ENCODE results near the gene BAHCC1. TPM values are rescaled to one million over a fixed set of nuclear protein-coding genes. Genes with fewer than 3 reads are reported as not detected.

The BAHCC1 gene
- total and polyA plus RNA-seq, 10 of the 15 experiments (the other 5 are each of a cell fraction or from before 2014, with no cell fraction given): 0.03 to 0.14 (median 0.11) TPM; not detected in 6

DNA sequence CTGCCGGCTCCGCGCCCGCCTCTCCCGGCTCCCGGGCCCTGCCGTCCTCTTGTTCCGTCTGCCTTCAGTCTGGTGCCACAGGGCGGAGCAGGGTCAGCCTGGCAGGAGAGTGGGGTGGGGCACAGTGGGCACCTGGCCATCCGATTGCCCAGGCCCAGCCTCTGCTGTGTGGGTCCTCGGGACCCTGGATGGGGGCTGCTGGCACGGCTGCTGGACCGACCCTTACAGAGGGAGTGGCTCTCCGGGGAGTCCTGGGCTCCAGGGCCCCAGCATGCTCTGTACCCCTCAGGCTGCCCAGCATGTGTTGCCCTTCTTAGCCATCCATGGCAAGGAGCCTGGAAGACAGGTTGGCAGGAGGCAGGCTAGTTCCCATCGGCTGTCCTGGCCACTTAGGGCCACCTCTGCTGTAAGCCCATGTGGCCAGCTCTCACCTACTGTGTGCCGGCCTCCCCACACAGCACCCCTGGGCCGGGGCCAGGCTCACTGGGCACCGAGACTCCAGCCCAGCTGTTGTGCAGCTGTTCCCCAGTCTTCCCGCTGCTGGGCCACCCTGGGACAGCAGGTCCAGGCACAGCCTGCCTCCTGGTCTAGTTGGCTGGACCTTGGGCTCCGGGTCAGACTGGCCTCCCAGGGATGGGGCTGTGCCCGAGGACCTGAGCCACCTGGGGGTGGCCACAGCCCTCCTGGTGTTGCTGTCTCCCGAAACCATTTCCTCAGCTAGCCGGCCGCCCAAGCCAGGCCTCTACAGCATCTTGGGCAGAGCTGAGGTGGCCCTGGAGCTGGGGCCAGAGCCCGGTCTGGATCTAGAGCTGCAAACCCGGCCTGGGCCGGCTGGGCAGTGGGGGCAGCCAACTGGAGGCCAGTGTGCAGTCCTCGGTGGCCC, 24.9 kb downstream of the BAHCC1 start:
- H3K27me3 ChIP-seq (replicated peaks in 1 of 2; ENCODE audit: control insufficient read depth in 2 of 2, insufficient read depth in 2 of 2, low read length in 1 of 2): no peaks in the 10 kb centered on the region; a peak in 1 of 4 replicates

More for the DNA sequence above, 24.9 kb downstream of the BAHCC1 start:
- TF ChIP-seq EP300 (IDR thresholded peaks at IDR 0.05; ENCODE audit: borderline replicate concordance in 1 of 2, control insufficient read depth in 1 of 2, low read depth in 2 of 2, low read length in 2 of 2) (no peak), TCF7 (IDR thresholded peaks at IDR 0.05; ENCODE audit: borderline replicate concordance) (no peak), TAF1 (IDR thresholded peaks at IDR 0.05; ENCODE audit: borderline replicate concordance, low read depth, low read length) (no peak), KDM1A (IDR thresholded peaks at IDR 0.05; ENCODE audit: borderline replicate concordance) (no peak), TCF12 (IDR thresholded peaks at IDR 0.05; ENCODE audit: low read depth, low read length) (no peak)
- TF ChIP-seq, protein P1, sequence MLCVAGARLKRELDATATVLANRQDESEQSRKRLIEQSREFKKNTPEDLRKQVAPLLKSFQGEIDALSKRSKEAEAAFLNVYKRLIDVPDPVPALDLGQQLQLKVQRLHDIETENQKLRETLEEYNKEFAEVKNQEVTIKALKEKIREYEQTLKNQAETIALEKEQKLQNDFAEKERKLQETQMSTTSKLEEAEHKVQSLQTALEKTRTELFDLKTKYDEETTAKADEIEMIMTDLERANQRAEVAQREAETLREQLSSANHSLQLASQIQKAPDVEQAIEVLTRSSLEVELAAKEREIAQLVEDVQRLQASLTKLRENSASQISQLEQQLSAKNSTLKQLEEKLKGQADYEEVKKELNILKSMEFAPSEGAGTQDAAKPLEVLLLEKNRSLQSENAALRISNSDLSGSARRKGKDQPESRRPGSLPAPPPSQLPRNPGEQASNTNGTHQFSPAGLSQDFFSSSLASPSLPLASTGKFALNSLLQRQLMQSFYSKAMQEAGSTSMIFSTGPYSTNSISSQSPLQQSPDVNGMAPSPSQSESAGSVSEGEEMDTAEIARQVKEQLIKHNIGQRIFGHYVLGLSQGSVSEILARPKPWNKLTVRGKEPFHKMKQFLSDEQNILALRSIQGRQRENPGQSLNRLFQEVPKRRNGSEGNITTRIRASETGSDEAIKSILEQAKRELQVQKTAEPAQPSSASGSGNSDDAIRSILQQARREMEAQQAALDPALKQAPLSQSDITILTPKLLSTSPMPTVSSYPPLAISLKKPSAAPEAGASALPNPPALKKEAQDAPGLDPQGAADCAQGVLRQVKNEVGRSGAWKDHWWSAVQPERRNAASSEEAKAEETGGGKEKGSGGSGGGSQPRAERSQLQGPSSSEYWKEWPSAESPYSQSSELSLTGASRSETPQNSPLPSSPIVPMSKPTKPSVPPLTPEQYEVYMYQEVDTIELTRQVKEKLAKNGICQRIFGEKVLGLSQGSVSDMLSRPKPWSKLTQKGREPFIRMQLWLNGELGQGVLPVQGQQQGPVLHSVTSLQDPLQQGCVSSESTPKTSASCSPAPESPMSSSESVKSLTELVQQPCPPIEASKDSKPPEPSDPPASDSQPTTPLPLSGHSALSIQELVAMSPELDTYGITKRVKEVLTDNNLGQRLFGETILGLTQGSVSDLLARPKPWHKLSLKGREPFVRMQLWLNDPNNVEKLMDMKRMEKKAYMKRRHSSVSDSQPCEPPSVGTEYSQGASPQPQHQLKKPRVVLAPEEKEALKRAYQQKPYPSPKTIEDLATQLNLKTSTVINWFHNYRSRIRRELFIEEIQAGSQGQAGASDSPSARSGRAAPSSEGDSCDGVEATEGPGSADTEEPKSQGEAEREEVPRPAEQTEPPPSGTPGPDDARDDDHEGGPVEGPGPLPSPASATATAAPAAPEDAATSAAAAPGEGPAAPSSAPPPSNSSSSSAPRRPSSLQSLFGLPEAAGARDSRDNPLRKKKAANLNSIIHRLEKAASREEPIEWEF (IDR thresholded peaks at IDR 0.05; ENCODE audit: insufficient replicate concordance, low read depth, low read length): no peak
- ChIA-PET SMC1A (ENCODE audit: uncharacterized antibody, unreplicated experiment) (no interaction called here), RAD21 (ENCODE audit: unreplicated experiment) (interaction anchor here (0.5 kb wide), 1 partner anchor 124 kb away, joined by 4 read pairs; no protein-coding TSS in a partner anchor), CTCF (no interaction called here), POLR2A (no interaction called here)
- intact Hi-C loops (cut with micrococcal nuclease; ENCODE audit: unreplicated experiment) (no loop called here), in situ Hi-C loops (cut with MboI) (no loop called here)
- Histone ChIP-seq H3K79me2 (ENCODE audit: control insufficient read depth, insufficient read depth, low read length) (no peaks in the 10 kb centered on the region), H3K4me1 (ENCODE audit: control insufficient read depth, insufficient read depth, low read length) (no peaks in the 10 kb centered on the region), H3K27ac (ENCODE audit: control insufficient read depth, insufficient read depth) (no peak overlapping the region), H2AFZ (ENCODE audit: control insufficient read depth, low read depth, low read length) (no peak overlapping the region), H3K36me3 (ENCODE audit: control insufficient read depth in 2 of 2, insufficient read depth in 2 of 2, low read length in 1 of 2) (no peaks in the 10 kb centered on the region), H3K4me2 (ENCODE audit: control insufficient read depth, insufficient read depth) (no peak overlapping the region), H3K4me3 (no peak overlapping the region), H3K9me3 (replicated peaks; ENCODE audit: control insufficient read depth, insufficient read depth, low read length) (no peaks in the 10 kb centered on the region; the same call in 2 of the 3 replicates), H3K9ac (ENCODE audit: control insufficient read depth, insufficient read depth, low read length) (no peak overlapping the region), H4K20me1 (ENCODE audit: control insufficient read depth, insufficient read depth) (no peaks in the 10 kb centered on the region)
- BruUV-seq (replicated peaks): no TSS peak
- WGBS (ENCODE audit: insufficient coverage, insufficient replicate concordance, low lambda C conversion rate, missing lambda C conversion rate): 43% methylated on average over 28 of the region's 28 CpGs
- ATAC-seq (no peak), FAIRE-seq (no peak), DNase-seq (ENCODE audit: low read depth, low spot score) (no peak)
